GM23338 (cell line): ENCODE measurements around the gene RNH1. TPM values are rescaled to one million over a fixed set of nuclear protein-coding genes. Genes with fewer than 3 reads are reported as not detected.

Experiments
- ATAC-seq: fragments of 200-7000 bp; cut with Tn5 transposase; 3 replicates; pipeline ENCODE4 v1.9.1; 2020
- DNase-seq: peaks from one replicate; pipeline ENCODE4 v3.0.0-alpha.2; 2015; ENCODE audit warnings: low spot score
- H2AFZ ChIP-seq: fragments of 200-600 bp; sonication (generic); 2 replicates; pipeline ENCODE4 v1.8.0; 2016; ENCODE audit warnings: antibody characterized with exemption, mild to moderate bottlenecking, moderate library complexity
- H3F3A ChIP-seq: fragments of 200-600 bp; sonication (generic); replicated peaks from 2 replicates; pipeline ENCODE4 v1.8.0; 2017; ENCODE audit warnings: antibody characterized with exemption, mixed run types, low read depth
- H3K27ac ChIP-seq: fragments of 200-600 bp; sonication (generic); 2 replicates; pipeline ENCODE4 v1.6.1; 2016; ENCODE audit warnings: low read depth
- H3K27me3 ChIP-seq: fragments of 200-600 bp; sonication (generic); 2 replicates; pipeline ENCODE4 v1.8.0; 2016; ENCODE audit warnings: mild to moderate bottlenecking, mixed run types, moderate library complexity; ENCODE audit not compliant: insufficient read depth
- H3K36me3 ChIP-seq: fragments of 200-600 bp; sonication (generic); 2 replicates; pipeline ENCODE4 v1.8.0; 2016; ENCODE audit warnings: mild to moderate bottlenecking; ENCODE audit not compliant: insufficient read depth
- H3K4me1 ChIP-seq: fragments of 200-600 bp; sonication (generic); 2 replicates; pipeline ENCODE4 v1.8.0; 2016; ENCODE audit warnings: mild to moderate bottlenecking, moderate library complexity; ENCODE audit not compliant: insufficient read depth
- H3K4me2 ChIP-seq: fragments of 200-600 bp; sonication (generic); 2 replicates; pipeline ENCODE4 v1.7.1; 2017; ENCODE audit warnings: mixed run types
- H3K4me3 ChIP-seq: fragments of 200-600 bp; sonication (generic); 2 replicates; pipeline ENCODE4 v1.6.1; 2016; ENCODE audit warnings: mixed run types
- H3K79me2 ChIP-seq: fragments of 200-600 bp; sonication (generic); replicated peaks from 2 replicates; pipeline ENCODE4 v1.8.0; 2017; ENCODE audit warnings: mild to moderate bottlenecking; ENCODE audit not compliant: insufficient read depth
- H3K9me2 ChIP-seq: fragments of 200-600 bp; sonication (generic); 2 replicates; pipeline ENCODE4 v1.8.0; 2017; ENCODE audit not compliant: insufficient read depth
- H4K20me1 ChIP-seq: fragments of 200-600 bp; sonication (generic); replicated peaks from 2 replicates; pipeline ENCODE4 v1.8.0; 2017; ENCODE audit warnings: mild to moderate bottlenecking; ENCODE audit not compliant: insufficient read depth
- H3K27ac Mint-ChIP-seq: 2 replicates; pipeline ENCODE4 v1.8.0; 2020; ENCODE audit warnings: inconsistent platforms, mild to moderate bottlenecking, moderate library complexity, mixed read lengths
- H3K27me3 Mint-ChIP-seq: 3 replicates; pipeline ENCODE4 v1.8.0; 2022; ENCODE audit warnings: low read depth, mild to moderate bottlenecking, moderate library complexity, mixed read lengths, inconsistent platforms; ENCODE audit not compliant: insufficient read depth, poor library complexity
- H3K36me3 Mint-ChIP-seq: 3 replicates; pipeline ENCODE4 v1.8.0; 2021; ENCODE audit warnings: low read depth, mild to moderate bottlenecking, inconsistent platforms, moderate library complexity, mixed read lengths
- H3K4me1 Mint-ChIP-seq: 3 replicates; pipeline ENCODE4 v1.8.0; 2020; ENCODE audit warnings: mild to moderate bottlenecking, inconsistent platforms, mixed read lengths
- H3K4me3 Mint-ChIP-seq: 3 replicates; pipeline ENCODE4 v1.8.0; 2021; ENCODE audit warnings: moderate library complexity, mild to moderate bottlenecking, inconsistent platforms, mixed read lengths
- H3K9me3 Mint-ChIP-seq: 3 replicates; pipeline ENCODE4 v1.8.0; 2020; ENCODE audit warnings: moderate library complexity, mild to moderate bottlenecking, inconsistent platforms, mixed read lengths
- CREB1 ChIP-seq: fragments of 250-450 bp; sonication (Bioruptor Pico); IDR thresholded peaks from 2 replicates; pipeline ENCODE4 v1.5.0; 2020; ENCODE audit warnings: low read depth, mild to moderate bottlenecking, moderate library complexity
- EZH2 ChIP-seq: fragments of 200-600 bp; sonication (generic); IDR thresholded peaks from one replicate; pipeline ENCODE4 v1.8.0; 2017; ENCODE audit warnings: antibody characterized with exemption, mild to moderate bottlenecking, low read depth; ENCODE audit not compliant: unreplicated experiment
- EZH2phosphoT487 ChIP-seq: fragments of 200-600 bp; sonication (generic); IDR thresholded peaks from one replicate; pipeline ENCODE4 v1.8.1; 2018; ENCODE audit warnings: antibody characterized with exemption; ENCODE audit not compliant: unreplicated experiment
- JUNB ChIP-seq: IDR thresholded peaks from one replicate; pipeline ENCODE4 v1.6.1; 2016; ENCODE audit warnings: antibody characterized with exemption; ENCODE audit not compliant: unreplicated experiment
- NANOG ChIP-seq: IDR thresholded peaks from 2 replicates; pipeline ENCODE4 v1.6.1; 2016; ENCODE audit warnings: antibody characterized with exemption, borderline replicate concordance
- STAT1 ChIP-seq: IDR thresholded peaks from one replicate; pipeline ENCODE4 v1.6.1; 2016; ENCODE audit warnings: antibody characterized with exemption; ENCODE audit not compliant: unreplicated experiment
- ZNF331 ChIP-seq: fragments of 250-450 bp; sonication (Bioruptor Pico); IDR thresholded peaks from 2 replicates; pipeline ENCODE4 v1.5.0; 2020; ENCODE audit warnings: low read depth, mild to moderate bottlenecking, moderate library complexity
- polyA plus RNA-seq: library from polyadenylated mRNA; unstranded; fragments of >200 nt; fragmentation: Nextera tagmentation; extraction: Ambion mirVana; gene quantifications from 2 replicates; pipeline ENCODE4 v1.2.1, GENCODE V29; 2016
- total RNA-seq: library from RNA; depleted of rRNA; stranded (reverse); fragments of >200 nt; shearing (Covaris generic); gene quantifications from 2 replicates; pipeline ENCODE4 v1.2.3, GENCODE V29; 2014
- TF ChIP-seq, protein P1 (sequence below): IDR thresholded peaks from one replicate; pipeline ENCODE4 v1.6.1; 2018; ENCODE audit warnings: antibody characterized with exemption; ENCODE audit not compliant: unreplicated experiment
- TF ChIP-seq, protein P2 (sequence below), 2 experiments: fragments of 200-600 bp in 1 of 2; sonication (generic) in 1 of 2; conservative IDR thresholded peaks; 2 replicates each; pipeline versions ENCODE4 v1.5.1 to v1.6.1; 2016 to 2017; ENCODE audit warnings: antibody characterized with exemption in 2 of 2, low read depth in 2 of 2, mild to moderate bottlenecking in 2 of 2, moderate library complexity in 1 of 2
- TF ChIP-seq, protein P3 (sequence below): fragments of 250-450 bp; sonication (Bioruptor Pico); IDR thresholded peaks from 2 replicates; pipeline ENCODE4 v1.5.0; 2020; ENCODE audit warnings: mild to moderate bottlenecking, moderate library complexity

Gene RNH1
- total and polyA plus RNA-seq, 2 experiments from 2014 or later, result 33.3 to 56.3 TPM

DNA sequence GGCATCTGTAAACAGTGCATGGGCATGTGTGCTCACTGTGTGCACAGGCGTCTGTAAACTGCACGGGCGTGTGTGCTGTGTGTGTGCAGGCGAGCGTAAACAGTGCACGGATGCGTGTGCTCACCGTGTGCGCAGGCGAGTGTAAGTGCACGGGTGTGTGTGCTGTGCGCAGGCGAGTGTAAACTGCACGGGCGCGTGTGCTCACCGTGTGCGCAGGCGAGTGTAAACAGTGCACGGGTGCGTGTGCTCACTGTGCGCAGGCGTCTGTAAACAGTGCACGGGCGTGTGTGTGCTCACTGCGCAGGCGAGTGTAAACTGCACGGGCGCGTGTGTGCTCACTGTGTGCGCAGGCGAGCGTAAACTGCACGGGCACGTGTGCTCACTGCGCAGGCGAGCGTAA lies 22.4 kb downstream of the RNH1 start (continued):
- no peak for TF ChIP-seq EZH2phosphoT487
- TF ChIP-seq JUNB, result no peak
- no peak for TF ChIP-seq ZNF331 (CRISPR knock-in tag)
- TF ChIP-seq, protein P1, sequence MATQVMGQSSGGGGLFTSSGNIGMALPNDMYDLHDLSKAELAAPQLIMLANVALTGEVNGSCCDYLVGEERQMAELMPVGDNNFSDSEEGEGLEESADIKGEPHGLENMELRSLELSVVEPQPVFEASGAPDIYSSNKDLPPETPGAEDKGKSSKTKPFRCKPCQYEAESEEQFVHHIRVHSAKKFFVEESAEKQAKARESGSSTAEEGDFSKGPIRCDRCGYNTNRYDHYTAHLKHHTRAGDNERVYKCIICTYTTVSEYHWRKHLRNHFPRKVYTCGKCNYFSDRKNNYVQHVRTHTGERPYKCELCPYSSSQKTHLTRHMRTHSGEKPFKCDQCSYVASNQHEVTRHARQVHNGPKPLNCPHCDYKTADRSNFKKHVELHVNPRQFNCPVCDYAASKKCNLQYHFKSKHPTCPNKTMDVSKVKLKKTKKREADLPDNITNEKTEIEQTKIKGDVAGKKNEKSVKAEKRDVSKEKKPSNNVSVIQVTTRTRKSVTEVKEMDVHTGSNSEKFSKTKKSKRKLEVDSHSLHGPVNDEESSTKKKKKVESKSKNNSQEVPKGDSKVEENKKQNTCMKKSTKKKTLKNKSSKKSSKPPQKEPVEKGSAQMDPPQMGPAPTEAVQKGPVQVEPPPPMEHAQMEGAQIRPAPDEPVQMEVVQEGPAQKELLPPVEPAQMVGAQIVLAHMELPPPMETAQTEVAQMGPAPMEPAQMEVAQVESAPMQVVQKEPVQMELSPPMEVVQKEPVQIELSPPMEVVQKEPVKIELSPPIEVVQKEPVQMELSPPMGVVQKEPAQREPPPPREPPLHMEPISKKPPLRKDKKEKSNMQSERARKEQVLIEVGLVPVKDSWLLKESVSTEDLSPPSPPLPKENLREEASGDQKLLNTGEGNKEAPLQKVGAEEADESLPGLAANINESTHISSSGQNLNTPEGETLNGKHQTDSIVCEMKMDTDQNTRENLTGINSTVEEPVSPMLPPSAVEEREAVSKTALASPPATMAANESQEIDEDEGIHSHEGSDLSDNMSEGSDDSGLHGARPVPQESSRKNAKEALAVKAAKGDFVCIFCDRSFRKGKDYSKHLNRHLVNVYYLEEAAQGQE, result no peak
- TF ChIP-seq, protein P2, sequence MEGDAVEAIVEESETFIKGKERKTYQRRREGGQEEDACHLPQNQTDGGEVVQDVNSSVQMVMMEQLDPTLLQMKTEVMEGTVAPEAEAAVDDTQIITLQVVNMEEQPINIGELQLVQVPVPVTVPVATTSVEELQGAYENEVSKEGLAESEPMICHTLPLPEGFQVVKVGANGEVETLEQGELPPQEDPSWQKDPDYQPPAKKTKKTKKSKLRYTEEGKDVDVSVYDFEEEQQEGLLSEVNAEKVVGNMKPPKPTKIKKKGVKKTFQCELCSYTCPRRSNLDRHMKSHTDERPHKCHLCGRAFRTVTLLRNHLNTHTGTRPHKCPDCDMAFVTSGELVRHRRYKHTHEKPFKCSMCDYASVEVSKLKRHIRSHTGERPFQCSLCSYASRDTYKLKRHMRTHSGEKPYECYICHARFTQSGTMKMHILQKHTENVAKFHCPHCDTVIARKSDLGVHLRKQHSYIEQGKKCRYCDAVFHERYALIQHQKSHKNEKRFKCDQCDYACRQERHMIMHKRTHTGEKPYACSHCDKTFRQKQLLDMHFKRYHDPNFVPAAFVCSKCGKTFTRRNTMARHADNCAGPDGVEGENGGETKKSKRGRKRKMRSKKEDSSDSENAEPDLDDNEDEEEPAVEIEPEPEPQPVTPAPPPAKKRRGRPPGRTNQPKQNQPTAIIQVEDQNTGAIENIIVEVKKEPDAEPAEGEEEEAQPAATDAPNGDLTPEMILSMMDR (conservative IDR thresholded peaks at IDR 0.05; ENCODE audit: low read depth in 2 of 2), result no peak

DNA sequence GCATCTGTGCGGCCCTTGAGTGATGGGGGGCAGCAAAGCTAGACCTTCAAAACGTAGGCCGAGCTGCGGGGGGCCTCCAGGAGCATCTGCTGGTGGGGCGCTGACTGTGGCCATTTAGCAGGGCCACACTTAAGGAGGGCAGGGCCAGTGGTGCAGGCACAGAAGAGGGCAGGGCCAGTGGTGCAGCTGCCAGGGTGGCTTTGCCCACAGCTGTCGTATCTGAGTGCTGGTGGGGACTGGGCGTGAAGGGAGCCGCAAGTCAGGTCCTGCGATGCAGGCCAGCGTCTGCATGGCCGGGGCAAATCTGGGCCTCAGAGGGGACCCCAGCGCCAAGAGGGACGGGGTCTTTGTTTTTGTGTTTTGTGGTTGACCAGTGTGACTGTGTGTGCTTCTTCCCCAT lies 27.7 kb downstream of the RNH1 start:
- peaks cover 39% of the 10 kb centered on the region for H3K79me2 ChIP-seq
- H3K4me1 Mint-ChIP-seq, result peaks cover 3% of the 10 kb centered on the region
- H3K27ac ChIP-seq, result no peak overlapping the region
- H3K27me3 ChIP-seq, result no peaks in the 10 kb centered on the region
- H3K4me2 ChIP-seq, result no peak overlapping the region
- H3K27me3 Mint-ChIP-seq, result peaks cover 2% of the 10 kb centered on the region
- no peak overlapping the region for H3K27ac Mint-ChIP-seq
- no peak for DNase-seq
- H3K4me1 ChIP-seq, result no peaks in the 10 kb centered on the region
- H3K4me3 ChIP-seq, result no peak overlapping the region
- no peak overlapping the region for H2AFZ ChIP-seq
- H3K36me3 ChIP-seq, result no peaks in the 10 kb centered on the region
- ATAC-seq, result no peak
- H3K9me2 ChIP-seq, result no peaks in the 10 kb centered on the region
- H3K9me3 Mint-ChIP-seq, result no peaks in the 10 kb centered on the region
- no peak overlapping the region for H3K4me3 Mint-ChIP-seq
- peaks cover 18% of the 10 kb centered on the region for H3K36me3 Mint-ChIP-seq
- peaks cover 2% of the 10 kb centered on the region; the same call in 1 of the 2 replicates for H4K20me1 ChIP-seq
- peaks cover 8% of the 10 kb centered on the region for H3F3A ChIP-seq
- no peak for TF ChIP-seq ZNF331 (CRISPR knock-in tag)
- TF ChIP-seq EZH2, result no peak
- no peak for TF ChIP-seq STAT1
- TF ChIP-seq NANOG, result no peak
- TF ChIP-seq JUNB, result no peak
- no peak for TF ChIP-seq CREB1 (CRISPR knock-in tag)
- TF ChIP-seq, protein P3, sequence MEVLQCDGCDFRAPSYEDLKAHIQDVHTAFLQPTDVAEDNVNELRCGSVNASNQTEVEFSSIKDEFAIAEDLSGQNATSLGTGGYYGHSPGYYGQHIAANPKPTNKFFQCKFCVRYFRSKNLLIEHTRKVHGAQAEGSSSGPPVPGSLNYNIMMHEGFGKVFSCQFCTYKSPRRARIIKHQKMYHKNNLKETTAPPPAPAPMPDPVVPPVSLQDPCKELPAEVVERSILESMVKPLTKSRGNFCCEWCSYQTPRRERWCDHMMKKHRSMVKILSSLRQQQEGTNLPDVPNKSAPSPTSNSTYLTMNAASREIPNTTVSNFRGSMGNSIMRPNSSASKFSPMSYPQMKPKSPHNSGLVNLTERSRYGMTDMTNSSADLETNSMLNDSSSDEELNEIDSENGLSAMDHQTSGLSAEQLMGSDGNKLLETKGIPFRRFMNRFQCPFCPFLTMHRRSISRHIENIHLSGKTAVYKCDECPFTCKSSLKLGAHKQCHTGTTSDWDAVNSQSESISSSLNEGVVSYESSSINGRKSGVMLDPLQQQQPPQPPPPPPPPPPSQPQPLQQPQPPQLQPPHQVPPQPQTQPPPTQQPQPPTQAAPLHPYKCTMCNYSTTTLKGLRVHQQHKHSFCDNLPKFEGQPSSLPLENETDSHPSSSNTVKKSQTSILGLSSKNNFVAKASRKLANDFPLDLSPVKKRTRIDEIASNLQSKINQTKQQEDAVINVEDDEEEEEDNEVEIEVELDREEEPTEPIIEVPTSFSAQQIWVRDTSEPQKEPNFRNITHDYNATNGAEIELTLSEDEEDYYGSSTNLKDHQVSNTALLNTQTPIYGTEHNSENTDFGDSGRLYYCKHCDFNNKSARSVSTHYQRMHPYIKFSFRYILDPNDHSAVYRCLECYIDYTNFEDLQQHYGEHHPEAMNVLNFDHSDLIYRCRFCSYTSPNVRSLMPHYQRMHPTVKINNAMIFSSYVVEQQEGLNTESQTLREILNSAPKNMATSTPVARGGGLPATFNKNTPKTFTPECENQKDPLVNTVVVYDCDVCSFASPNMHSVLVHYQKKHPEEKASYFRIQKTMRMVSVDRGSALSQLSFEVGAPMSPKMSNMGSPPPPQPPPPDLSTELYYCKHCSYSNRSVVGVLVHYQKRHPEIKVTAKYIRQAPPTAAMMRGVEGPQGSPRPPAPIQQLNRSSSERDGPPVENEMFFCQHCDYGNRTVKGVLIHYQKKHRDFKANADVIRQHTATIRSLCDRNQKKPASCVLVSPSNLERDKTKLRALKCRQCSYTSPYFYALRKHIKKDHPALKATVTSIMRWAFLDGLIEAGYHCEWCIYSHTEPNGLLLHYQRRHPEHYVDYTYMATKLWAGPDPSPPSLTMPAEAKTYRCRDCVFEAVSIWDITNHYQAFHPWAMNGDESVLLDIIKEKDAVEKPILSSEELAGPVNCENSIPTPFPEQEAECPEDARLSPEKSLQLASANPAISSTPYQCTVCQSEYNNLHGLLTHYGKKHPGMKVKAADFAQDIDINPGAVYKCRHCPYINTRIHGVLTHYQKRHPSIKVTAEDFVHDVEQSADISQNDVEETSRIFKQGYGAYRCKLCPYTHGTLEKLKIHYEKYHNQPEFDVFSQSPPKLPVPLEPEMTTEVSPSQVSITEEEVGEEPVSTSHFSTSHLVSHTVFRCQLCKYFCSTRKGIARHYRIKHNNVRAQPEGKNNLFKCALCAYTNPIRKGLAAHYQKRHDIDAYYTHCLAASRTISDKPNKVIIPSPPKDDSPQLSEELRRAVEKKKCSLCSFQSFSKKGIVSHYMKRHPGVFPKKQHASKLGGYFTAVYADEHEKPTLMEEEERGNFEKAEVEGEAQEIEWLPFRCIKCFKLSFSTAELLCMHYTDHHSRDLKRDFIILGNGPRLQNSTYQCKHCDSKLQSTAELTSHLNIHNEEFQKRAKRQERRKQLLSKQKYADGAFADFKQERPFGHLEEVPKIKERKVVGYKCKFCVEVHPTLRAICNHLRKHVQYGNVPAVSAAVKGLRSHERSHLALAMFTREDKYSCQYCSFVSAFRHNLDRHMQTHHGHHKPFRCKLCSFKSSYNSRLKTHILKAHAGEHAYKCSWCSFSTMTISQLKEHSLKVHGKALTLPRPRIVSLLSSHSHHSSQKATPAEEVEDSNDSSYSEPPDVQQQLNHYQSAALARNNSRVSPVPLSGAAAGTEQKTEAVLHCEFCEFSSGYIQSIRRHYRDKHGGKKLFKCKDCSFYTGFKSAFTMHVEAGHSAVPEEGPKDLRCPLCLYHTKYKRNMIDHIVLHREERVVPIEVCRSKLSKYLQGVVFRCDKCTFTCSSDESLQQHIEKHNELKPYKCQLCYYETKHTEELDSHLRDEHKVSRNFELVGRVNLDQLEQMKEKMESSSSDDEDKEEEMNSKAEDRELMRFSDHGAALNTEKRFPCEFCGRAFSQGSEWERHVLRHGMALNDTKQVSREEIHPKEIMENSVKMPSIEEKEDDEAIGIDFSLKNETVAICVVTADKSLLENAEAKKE, result no peak
- TF ChIP-seq, protein P1, result no peak
